GM18505 (cell line): Measurements from ENCODE around the gene COL2A1.

Experiments
- ATAC-seq: cut with Tn5 transposase; IDR thresholded peaks from one replicate; pipeline ENCODE4 v1.9.1; 2021; ENCODE audit not compliant: unreplicated experiment
- POLR2A ChIP-seq: IDR thresholded peaks from 4 replicates; pipeline ENCODE4 v1.6.1; 2011; ENCODE audit warnings: borderline replicate concordance; ENCODE audit not compliant: insufficient read depth, insufficient read length; ENCODE audit errors: extremely low read depth

The COL2A1 gene

GRCh38 chr12:48037267-48037915, 33.1 kb upstream of the COL2A1 start:
- TF ChIP-seq POLR2A, result no peak
- ATAC-seq, result no peak

GRCh38 chr12:48036818-48037217, 32.5 kb upstream of the COL2A1 start:
- ATAC-seq, result no peak
- no peak for TF ChIP-seq POLR2A

- no peak for ATAC-seq
- no peak for TF ChIP-seq POLR2A
Observed at GRCh38 chr12:48034835-48035805, 30.8 kb upstream of the COL2A1 start.

- no peak for ATAC-seq
- no peak for TF ChIP-seq POLR2A
Observed at GRCh38 chr12:48033451-48033850, 29.2 kb upstream of the COL2A1 start.

- ATAC-seq, result no peak
- TF ChIP-seq POLR2A, result no peak
Observed at GRCh38 chr12:48032597-48032996, 28.3 kb upstream of the COL2A1 start.

GRCh38 chr12:48031135-48031960, 27.1 kb upstream of the COL2A1 start:
- ATAC-seq, result no peak
- no peak for TF ChIP-seq POLR2A

- no peak for TF ChIP-seq POLR2A
- ATAC-seq, result no peak
Observed at GRCh38 chr12:48030173-48030650, 25.9 kb upstream of the COL2A1 start.

GRCh38 chr12:48029491-48030172, 25.4 kb upstream of the COL2A1 start:
- ATAC-seq, result no peak
- TF ChIP-seq POLR2A, result no peak

GRCh38 chr12:48028541-48029431, 24.5 kb upstream of the COL2A1 start:
- no peak for TF ChIP-seq POLR2A
- ATAC-seq, result no peak

- no peak for ATAC-seq
- TF ChIP-seq POLR2A, result no peak
Observed at GRCh38 chr12:48027183-48028002, 23.1 kb upstream of the COL2A1 start.
